ENCODE measurements around the gene CLEC4E. TPM values are rescaled to one million over a fixed set of nuclear protein-coding genes. Genes with fewer than 3 reads are reported as not detected.
A peak's percentile ranks its signal among the peaks of the same experiment; 100 is the strongest.

Gene CLEC4E
- polyA plus RNA-seq, 3 donors, result 50.8 to 218 (median 126) TPM

DNA sequence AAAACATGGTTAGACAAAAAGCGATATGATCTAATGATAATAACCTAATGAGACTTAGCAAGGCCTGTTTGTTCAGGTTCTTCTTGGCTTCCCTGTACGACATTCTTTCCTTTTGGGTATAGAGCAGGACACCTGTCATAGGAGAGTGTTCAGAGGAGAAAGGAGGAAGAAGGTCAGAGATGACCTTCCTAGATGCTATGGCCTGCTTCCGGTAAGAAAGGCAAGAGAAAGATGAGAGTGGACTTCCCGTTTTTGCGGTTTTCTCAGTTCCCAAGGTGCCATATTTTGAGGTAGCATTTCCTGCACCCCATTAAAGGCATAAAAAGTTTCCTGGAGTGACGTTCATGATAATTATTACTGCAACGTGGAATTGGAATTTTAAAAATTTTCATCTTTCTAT, 8.7 kb downstream of the CLEC4E start:
- Mint-ChIP-seq H3K36me3 (peaks cover 63 to 68% of the 10 kb centered on the region in 2 donors), H3K4me3 (no peak overlapping the region), H3K27ac (no peak overlapping the region), H3K27me3 (ENCODE audit: low read depth in 3 of 3) (peaks cover 0 to 8% (median 2%) of the 10 kb centered on the region in 3 donors), H3K9me3 (peaks cover 0 to 2% (median 0%) of the 10 kb centered on the region in 7 donors), H3K4me1 (peaks cover 36% of the 10 kb centered on the region)
- Histone ChIP-seq H3K4me3 (replicated peaks in 1 of 3; ENCODE audit: low read depth in 2 of 3, low read length in 3 of 3) (no peak overlapping the region), H4K20me1 (ENCODE audit: insufficient read depth, low read length) (peaks cover 33% of the 10 kb centered on the region), H3K36me3 (replicated peaks in 1 of 2; ENCODE audit: control insufficient read depth in 1 of 2, insufficient read depth in 2 of 2, low read length in 2 of 2) (peaks cover 32 to 61% of the 10 kb centered on the region in 2 donors), H3K9ac (ENCODE audit: insufficient read depth, low read length, poor library complexity, severe bottlenecking) (no peak overlapping the region), H3K4me1 (ENCODE audit: control insufficient read depth in 1 of 2, insufficient read depth in 2 of 2, low read length in 2 of 2) (peaks cover 3 to 24% of the 10 kb centered on the region in 2 donors), H3K4me2 (replicated peaks; ENCODE audit: extremely low read depth, low read length, poor library complexity, severe bottlenecking) (no peak overlapping the region), H3K27me3 (ENCODE audit: control insufficient read depth in 2 of 2, insufficient read depth in 2 of 2, low read length in 2 of 2) (no peaks in the 10 kb centered on the region), H2AFZ (ENCODE audit: insufficient read depth, low read depth, low read length, poor library complexity, severe bottlenecking) (no peak overlapping the region), H3K79me2 (ENCODE audit: insufficient read depth, low read length) (no peaks in the 10 kb centered on the region), H3K27ac (ENCODE audit: low read depth in 1 of 2, low read length in 2 of 2) (no peak overlapping the region), H3K9me3 (replicated peaks in 1 of 2; ENCODE audit: control insufficient read depth in 1 of 2, insufficient read depth in 1 of 2, low read length in 2 of 2) (no peaks in the 10 kb centered on the region)
- peak in 1 of 3 donors; percentile 46 for DNase-seq
- 100% methylated on average over 2 of the region's 7 CpGs for WGBS (ENCODE audit: insufficient coverage)
- TF ChIP-seq, protein P1, sequence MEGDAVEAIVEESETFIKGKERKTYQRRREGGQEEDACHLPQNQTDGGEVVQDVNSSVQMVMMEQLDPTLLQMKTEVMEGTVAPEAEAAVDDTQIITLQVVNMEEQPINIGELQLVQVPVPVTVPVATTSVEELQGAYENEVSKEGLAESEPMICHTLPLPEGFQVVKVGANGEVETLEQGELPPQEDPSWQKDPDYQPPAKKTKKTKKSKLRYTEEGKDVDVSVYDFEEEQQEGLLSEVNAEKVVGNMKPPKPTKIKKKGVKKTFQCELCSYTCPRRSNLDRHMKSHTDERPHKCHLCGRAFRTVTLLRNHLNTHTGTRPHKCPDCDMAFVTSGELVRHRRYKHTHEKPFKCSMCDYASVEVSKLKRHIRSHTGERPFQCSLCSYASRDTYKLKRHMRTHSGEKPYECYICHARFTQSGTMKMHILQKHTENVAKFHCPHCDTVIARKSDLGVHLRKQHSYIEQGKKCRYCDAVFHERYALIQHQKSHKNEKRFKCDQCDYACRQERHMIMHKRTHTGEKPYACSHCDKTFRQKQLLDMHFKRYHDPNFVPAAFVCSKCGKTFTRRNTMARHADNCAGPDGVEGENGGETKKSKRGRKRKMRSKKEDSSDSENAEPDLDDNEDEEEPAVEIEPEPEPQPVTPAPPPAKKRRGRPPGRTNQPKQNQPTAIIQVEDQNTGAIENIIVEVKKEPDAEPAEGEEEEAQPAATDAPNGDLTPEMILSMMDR (IDR thresholded peaks at IDR 0.05), result no peak
- intact Hi-C loops (cut with micrococcal nuclease), result no loop called here

DNA sequence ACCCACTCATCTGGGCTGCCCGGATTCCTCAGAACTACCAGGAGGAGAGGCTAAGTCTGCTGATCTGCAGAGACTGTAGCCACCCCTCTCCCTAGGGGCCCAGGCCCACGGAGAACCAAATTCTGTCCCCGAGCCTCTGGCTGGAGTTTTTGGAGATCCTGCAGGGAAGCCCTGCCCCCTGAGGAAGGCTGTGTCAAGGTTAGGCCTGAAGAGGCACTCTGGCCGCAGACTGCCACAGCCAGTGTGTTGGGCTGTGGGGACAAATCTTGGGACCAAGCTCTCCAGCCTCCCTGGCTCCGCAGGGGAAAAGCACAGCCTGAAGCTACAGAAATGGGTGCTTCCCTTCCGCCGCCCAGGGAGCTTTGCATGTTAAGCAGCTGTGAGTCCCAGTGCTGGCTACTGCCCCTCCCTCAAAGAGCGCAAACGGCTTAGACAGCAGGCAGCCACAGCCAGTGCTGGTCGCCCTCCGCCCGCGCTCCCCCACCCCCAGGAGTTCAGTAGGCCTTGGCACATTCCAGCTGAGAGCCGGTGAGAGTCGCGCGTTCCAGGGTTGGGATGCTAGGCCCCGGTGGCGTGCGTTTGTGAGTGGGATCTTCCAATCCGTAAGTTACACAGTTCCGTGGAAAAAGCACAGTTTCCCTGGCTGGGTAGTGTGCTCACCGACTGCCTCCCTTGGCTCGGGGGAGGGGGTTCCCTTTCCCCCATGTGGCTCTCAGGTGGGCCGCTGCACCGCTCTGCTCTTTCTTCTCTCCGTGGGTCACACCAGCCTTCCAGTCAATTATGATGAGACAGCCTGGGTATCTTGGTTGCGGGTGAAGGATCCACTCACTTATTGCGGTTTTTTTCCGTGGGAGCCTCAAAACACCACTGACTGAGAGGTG, 13.2 kb downstream of the CLEC4E start:
- Histone ChIP-seq H4K20me1 (ENCODE audit: insufficient read depth, low read length) (peaks cover 2% of the 10 kb centered on the region), H3K4me1 (ENCODE audit: control insufficient read depth in 1 of 2, insufficient read depth in 2 of 2, low read length in 2 of 2) (peaks cover 3 to 9% of the 10 kb centered on the region in 2 donors), H3K79me2 (ENCODE audit: insufficient read depth, low read length) (no peaks in the 10 kb centered on the region), H3K9ac (ENCODE audit: insufficient read depth, low read length, poor library complexity, severe bottlenecking) (no peak overlapping the region), H2AFZ (ENCODE audit: insufficient read depth, low read depth, low read length, poor library complexity, severe bottlenecking) (no peak overlapping the region), H3K4me2 (replicated peaks; ENCODE audit: extremely low read depth, low read length, poor library complexity, severe bottlenecking) (no peak overlapping the region), H3K27ac (ENCODE audit: low read depth in 1 of 2, low read length in 2 of 2) (no peak overlapping the region), H3K27me3 (ENCODE audit: control insufficient read depth in 2 of 2, insufficient read depth in 2 of 2, low read length in 2 of 2) (no peaks in the 10 kb centered on the region), H3K9me3 (replicated peaks in 1 of 2; ENCODE audit: control insufficient read depth in 1 of 2, insufficient read depth in 1 of 2, low read length in 2 of 2) (no peaks in the 10 kb centered on the region), H3K4me3 (replicated peaks in 1 of 3; ENCODE audit: low read depth in 2 of 3, low read length in 3 of 3) (no peak overlapping the region), H3K36me3 (replicated peaks in 1 of 2; ENCODE audit: control insufficient read depth in 1 of 2, insufficient read depth in 2 of 2, low read length in 2 of 2) (peaks cover 4 to 56% of the 10 kb centered on the region in 2 donors)
- intact Hi-C loops (cut with micrococcal nuclease), result no loop called here
- DNase-seq, result no peak
- H3K4me1 Mint-ChIP-seq, result peaks cover 7% of the 10 kb centered on the region
- WGBS (ENCODE audit: insufficient coverage), result 98% methylated on average over 20 of the region's 30 CpGs
- no peak overlapping the region for H3K4me3 Mint-ChIP-seq
- TF ChIP-seq, protein P1 (IDR thresholded peaks at IDR 0.05), result no peak
- peaks cover 11 to 29% (median 20%) of the 10 kb centered on the region in 7 donors for H3K9me3 Mint-ChIP-seq
- H3K27ac Mint-ChIP-seq, result peak overlapping the region in 2 of 7 donors; percentile 25 to 26
- peaks cover 64 to 72% of the 10 kb centered on the region in 2 donors for H3K36me3 Mint-ChIP-seq
- no peaks in the 10 kb centered on the region for H3K27me3 Mint-ChIP-seq (ENCODE audit: low read depth in 3 of 3)

Measured in CD14-positive monocyte (primary cell).